Liver (tissue), 9 donors: Measurements from ENCODE around the gene HOXB3. TPM values are rescaled to one million over a fixed set of nuclear protein-coding genes. Genes with fewer than 3 reads are reported as not detected.

ENCODE experiments used
- DNase-seq: peaks from one replicate; pipeline ENCODE4 v3.0.0-alpha.2; 2017; ENCODE audit warnings: low spot score
- H3K27ac ChIP-seq, 2 donors: one replicate each; pipeline ENCODE4 v1.7.0; 2013; ENCODE audit warnings: inconsistent platforms in 2 of 2, low read length in 2 of 2, control low read depth in 1 of 2, low read depth in 1 of 2, mild to moderate bottlenecking in 1 of 2
- H3K27me3 ChIP-seq, 4 donors: one replicate each; pipeline versions ENCODE4 v1.6.1 to v1.7.0; 2013; ENCODE audit warnings: low read length in 3 of 4, inconsistent platforms in 1 of 4, mild to moderate bottlenecking in 1 of 4, moderate library complexity in 1 of 4; ENCODE audit not compliant: control insufficient read depth in 4 of 4, insufficient read depth in 4 of 4
- H3K36me3 ChIP-seq, 4 donors: one replicate each; pipeline versions ENCODE4 v1.6.1 to v1.7.0; 2013; ENCODE audit warnings: low read length in 3 of 4, mild to moderate bottlenecking in 3 of 4, low read depth in 1 of 4, moderate library complexity in 1 of 4; ENCODE audit not compliant: control insufficient read depth in 4 of 4, insufficient read depth in 3 of 4
- H3K4me1 ChIP-seq, 4 donors: one replicate each; pipeline versions ENCODE4 v1.6.1 to v1.7.0; 2013; ENCODE audit warnings: low read length in 3 of 4, mild to moderate bottlenecking in 3 of 4, moderate library complexity in 1 of 4; ENCODE audit not compliant: control insufficient read depth in 4 of 4, insufficient read depth in 4 of 4
- H3K4me3 ChIP-seq, 3 donors: one replicate each; pipeline versions ENCODE4 v1.6.1 to v1.7.0; 2013; ENCODE audit warnings: low read length in 3 of 3, control low read depth in 1 of 3, low read depth in 1 of 3, mild to moderate bottlenecking in 1 of 3
- H3K9ac ChIP-seq, 2 donors: one replicate each; pipeline ENCODE4 v1.7.0; 2013; ENCODE audit warnings: low read length in 2 of 2, mild to moderate bottlenecking in 2 of 2, moderate library complexity in 2 of 2, control low read depth in 1 of 2, low read depth in 1 of 2
- H3K9me3 ChIP-seq, 4 donors: one replicate each; pipeline versions ENCODE4 v1.6.1 to v1.7.0; 2013; ENCODE audit warnings: low read length in 3 of 4; ENCODE audit not compliant: control insufficient read depth in 4 of 4
- EGR1 ChIP-seq, 2 donors: IDR thresholded peaks; 2 replicates each; pipeline ENCODE4 v1.6.1; 2016 to 2018; ENCODE audit warnings: antibody characterized with exemption in 2 of 2, low read depth in 2 of 2
- FOXA1 ChIP-seq: IDR thresholded peaks from 2 replicates; pipeline ENCODE4 v1.6.1; 2016; ENCODE audit warnings: antibody characterized with exemption
- FOXA2 ChIP-seq: IDR thresholded peaks from 2 replicates; pipeline ENCODE4 v1.6.1; 2016; ENCODE audit warnings: antibody characterized with exemption
- GABPA ChIP-seq, 2 donors: IDR thresholded peaks in 1 of 2; conservative IDR thresholded peaks in 1 of 2; 2 replicates each; pipeline ENCODE4 v1.6.1; 2016; ENCODE audit warnings: antibody characterized with exemption in 2 of 2, mild to moderate bottlenecking in 1 of 2, moderate library complexity in 1 of 2
- HNF4G ChIP-seq: IDR thresholded peaks from 2 replicates; pipeline ENCODE4 v1.6.1; 2016; ENCODE audit warnings: antibody characterized with exemption
- JUND ChIP-seq, 2 donors: IDR thresholded peaks; 2 replicates each; pipeline ENCODE4 v1.6.1; 2016; ENCODE audit warnings: antibody characterized with exemption in 2 of 2
- NR2F2 ChIP-seq: IDR thresholded peaks from 2 replicates; pipeline ENCODE4 v1.6.1; 2016; ENCODE audit warnings: antibody characterized with exemption
- RAD21 ChIP-seq, 2 donors: IDR thresholded peaks; 2 replicates each; pipeline ENCODE4 v1.6.1; 2016; ENCODE audit warnings: antibody characterized with exemption in 2 of 2, mild to moderate bottlenecking in 2 of 2
- REST ChIP-seq: IDR thresholded peaks from 2 replicates; pipeline ENCODE4 v1.6.1; 2016; ENCODE audit warnings: antibody characterized with exemption, mild to moderate bottlenecking
- RXRA ChIP-seq, 2 donors: IDR thresholded peaks; 2 replicates each; pipeline ENCODE4 v1.6.1; 2017 to 2018; ENCODE audit warnings: antibody characterized with exemption in 2 of 2, mild to moderate bottlenecking in 1 of 2
- SP1 ChIP-seq: IDR thresholded peaks from 2 replicates; pipeline ENCODE4 v1.6.1; 2018; ENCODE audit warnings: antibody characterized with exemption, mild to moderate bottlenecking
- TAF1 ChIP-seq: conservative IDR thresholded peaks from 2 replicates; pipeline ENCODE4 v1.6.1; 2016; ENCODE audit warnings: antibody characterized with exemption, mild to moderate bottlenecking
- YY1 ChIP-seq: IDR thresholded peaks from 2 replicates; pipeline ENCODE4 v1.6.1; 2016; ENCODE audit warnings: antibody characterized with exemption, mild to moderate bottlenecking
- WGBS: extraction: QIAGEN DNeasy Blood & Tissue Kit; methylation state at CpG from one replicate; pipeline ENCODE4 v1.1.7; 2013; 5-methylcytosine and 5-hydroxymethylcytosine counted together
- polyA plus RNA-seq, 2 donors: library from polyadenylated mRNA; stranded (reverse) in 1 of 2; unstranded in 1 of 2; fragments of 200-250 nt in 1 of 2; fragments of >200 nt in 1 of 2; fragmentation: Nextera tagmentation in 1 of 2; extraction: Ambion mirVana in 1 of 2; gene quantifications; one replicate each; pipeline versions ENCODE4 v1.2.1 to v1.2.3, GENCODE V29; 2013 to 2015
- total RNA-seq, 2 donors: library from RNA; depleted of rRNA; stranded (reverse); fragments of >200 nt; gene quantifications; one replicate each; pipeline ENCODE4 v1.2.3, GENCODE V29; 2014
- TF ChIP-seq, protein P1 (sequence below): fragments of 150-350 bp; IDR thresholded peaks from 2 replicates; pipeline ENCODE4 v1.5.1; 2017; ENCODE audit warnings: improper control_type of control experiment, low read depth, low read length; ENCODE audit not compliant: missing input control
- TF ChIP-seq, protein P2 (sequence below): IDR thresholded peaks from 2 replicates; pipeline ENCODE4 v1.6.1; 2016; ENCODE audit warnings: antibody characterized with exemption
- donor health status: healthy.
- donor health status: healthy.
- donor health status: healthy.
- donor health status: healthy.
- donor health status: healthy.

The HOXB3 gene
- total and polyA plus RNA-seq, 4 donors = 0.75 to 2.2 (median 1.2) TPM

GRCh38 chr17:48605991-48606891, 16.2 kb upstream of the HOXB3 start:
- Histone ChIP-seq H3K9ac (no peak overlapping the region), H3K4me3 (no peak overlapping the region)
- no peak for DNase-seq

DNA sequence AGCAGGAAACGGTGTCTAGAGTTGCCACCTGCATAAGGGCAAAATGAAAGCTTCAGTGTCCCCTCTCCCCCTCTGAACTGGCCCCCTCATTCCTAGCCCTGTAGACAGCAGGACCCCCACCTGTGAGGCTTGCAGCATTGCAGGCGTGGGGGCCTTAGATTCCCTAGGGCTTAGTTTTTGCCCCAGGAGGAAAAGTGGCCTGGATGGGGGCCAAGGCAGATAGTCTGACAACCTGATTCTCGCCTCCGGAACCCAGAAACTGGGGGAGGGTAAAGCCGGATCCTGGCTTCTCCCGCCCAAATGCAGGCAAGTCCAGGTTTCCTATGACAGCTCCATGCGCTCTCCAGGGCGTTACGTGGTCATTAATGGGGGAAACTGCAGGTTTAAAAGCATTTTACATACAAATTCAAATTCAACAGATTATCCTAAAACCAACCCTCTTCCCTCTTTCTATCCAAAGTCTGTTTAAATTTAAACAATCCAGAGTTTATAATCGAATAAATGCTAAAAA, 15.4 kb upstream of the HOXB3 start:
- no peaks in the 10 kb centered on the region for H3K36me3 ChIP-seq
- no peaks in the 10 kb centered on the region for H3K9me3 ChIP-seq
- 33% methylated on average over 10 of the region's 10 CpGs for WGBS
- TF ChIP-seq, protein P1, sequence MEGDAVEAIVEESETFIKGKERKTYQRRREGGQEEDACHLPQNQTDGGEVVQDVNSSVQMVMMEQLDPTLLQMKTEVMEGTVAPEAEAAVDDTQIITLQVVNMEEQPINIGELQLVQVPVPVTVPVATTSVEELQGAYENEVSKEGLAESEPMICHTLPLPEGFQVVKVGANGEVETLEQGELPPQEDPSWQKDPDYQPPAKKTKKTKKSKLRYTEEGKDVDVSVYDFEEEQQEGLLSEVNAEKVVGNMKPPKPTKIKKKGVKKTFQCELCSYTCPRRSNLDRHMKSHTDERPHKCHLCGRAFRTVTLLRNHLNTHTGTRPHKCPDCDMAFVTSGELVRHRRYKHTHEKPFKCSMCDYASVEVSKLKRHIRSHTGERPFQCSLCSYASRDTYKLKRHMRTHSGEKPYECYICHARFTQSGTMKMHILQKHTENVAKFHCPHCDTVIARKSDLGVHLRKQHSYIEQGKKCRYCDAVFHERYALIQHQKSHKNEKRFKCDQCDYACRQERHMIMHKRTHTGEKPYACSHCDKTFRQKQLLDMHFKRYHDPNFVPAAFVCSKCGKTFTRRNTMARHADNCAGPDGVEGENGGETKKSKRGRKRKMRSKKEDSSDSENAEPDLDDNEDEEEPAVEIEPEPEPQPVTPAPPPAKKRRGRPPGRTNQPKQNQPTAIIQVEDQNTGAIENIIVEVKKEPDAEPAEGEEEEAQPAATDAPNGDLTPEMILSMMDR = no peak
- TF ChIP-seq, protein P2, sequence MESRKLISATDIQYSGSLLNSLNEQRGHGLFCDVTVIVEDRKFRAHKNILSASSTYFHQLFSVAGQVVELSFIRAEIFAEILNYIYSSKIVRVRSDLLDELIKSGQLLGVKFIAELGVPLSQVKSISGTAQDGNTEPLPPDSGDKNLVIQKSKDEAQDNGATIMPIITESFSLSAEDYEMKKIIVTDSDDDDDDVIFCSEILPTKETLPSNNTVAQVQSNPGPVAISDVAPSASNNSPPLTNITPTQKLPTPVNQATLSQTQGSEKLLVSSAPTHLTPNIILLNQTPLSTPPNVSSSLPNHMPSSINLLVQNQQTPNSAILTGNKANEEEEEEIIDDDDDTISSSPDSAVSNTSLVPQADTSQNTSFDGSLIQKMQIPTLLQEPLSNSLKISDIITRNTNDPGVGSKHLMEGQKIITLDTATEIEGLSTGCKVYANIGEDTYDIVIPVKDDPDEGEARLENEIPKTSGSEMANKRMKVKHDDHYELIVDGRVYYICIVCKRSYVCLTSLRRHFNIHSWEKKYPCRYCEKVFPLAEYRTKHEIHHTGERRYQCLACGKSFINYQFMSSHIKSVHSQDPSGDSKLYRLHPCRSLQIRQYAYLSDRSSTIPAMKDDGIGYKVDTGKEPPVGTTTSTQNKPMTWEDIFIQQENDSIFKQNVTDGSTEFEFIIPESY = no peak
- TF ChIP-seq NR2F2 (no peak), SP1 (no peak), RAD21 (IDR thresholded peaks at IDR 0.05) (no peak), TAF1 (no peak), EGR1 (IDR thresholded peaks at IDR 0.05; ENCODE audit: low read depth in 2 of 2) (no peak), GABPA (IDR thresholded peaks at IDR 0.05 in 1 of 2, conservative IDR thresholded peaks at IDR 0.05 in 1 of 2) (no peak), JUND (IDR thresholded peaks at IDR 0.05) (no peak), HNF4G (no peak), RXRA (IDR thresholded peaks at IDR 0.05) (no peak), YY1 (no peak)
- H3K27ac ChIP-seq = no peak overlapping the region
- peaks cover 0 to 42% (median 16%) of the 10 kb centered on the region in 4 donors for H3K27me3 ChIP-seq
- H3K9ac ChIP-seq = no peak overlapping the region
- no peak overlapping the region for H3K4me3 ChIP-seq
- no peak for DNase-seq
- H3K4me1 ChIP-seq = peaks cover 0 to 13% (median 2%) of the 10 kb centered on the region in 4 donors

More at GRCh38 chr17:48605991-48606891, 16.2 kb upstream of the HOXB3 start:
- TF ChIP-seq SP1 = no peak
- no peak for TF ChIP-seq GABPA (IDR thresholded peaks at IDR 0.05 in 1 of 2, conservative IDR thresholded peaks at IDR 0.05 in 1 of 2)
- TF ChIP-seq RAD21 (IDR thresholded peaks at IDR 0.05) = no peak
- TF ChIP-seq REST = no peak
- TF ChIP-seq HNF4G = no peak
- no peak for TF ChIP-seq TAF1
- TF ChIP-seq YY1 = no peak
- no peak for TF ChIP-seq FOXA1
- TF ChIP-seq, protein P1 = no peak
- TF ChIP-seq NR2F2 = no peak
- no peak for TF ChIP-seq FOXA2
- Histone ChIP-seq H3K9me3 (no peaks in the 10 kb centered on the region), H3K36me3 (no peaks in the 10 kb centered on the region), H3K27ac (no peak overlapping the region), H3K4me1 (peaks cover 0 to 17% (median 5%) of the 10 kb centered on the region in 4 donors), H3K27me3 (peaks cover 0 to 35% (median 16%) of the 10 kb centered on the region in 4 donors)
- WGBS = 38% methylated on average over 41 of the region's 41 CpGs
